GM19324 (cell line): ENCODE data around the gene RBM47.
"Not testable (repeated sequence)": the region's sequence is repeated elsewhere in the genome, so short reads cannot be mapped to it uniquely, and the experiment has no call there.

Experiments
- ATAC-seq: cut with Tn5 transposase; IDR thresholded peaks from one replicate; pipeline ENCODE4 v1.9.1; 2021; ENCODE audit warnings: mild to moderate bottlenecking, moderate library complexity; ENCODE audit not compliant: unreplicated experiment, low FRiP score

The RBM47 gene

DNA sequence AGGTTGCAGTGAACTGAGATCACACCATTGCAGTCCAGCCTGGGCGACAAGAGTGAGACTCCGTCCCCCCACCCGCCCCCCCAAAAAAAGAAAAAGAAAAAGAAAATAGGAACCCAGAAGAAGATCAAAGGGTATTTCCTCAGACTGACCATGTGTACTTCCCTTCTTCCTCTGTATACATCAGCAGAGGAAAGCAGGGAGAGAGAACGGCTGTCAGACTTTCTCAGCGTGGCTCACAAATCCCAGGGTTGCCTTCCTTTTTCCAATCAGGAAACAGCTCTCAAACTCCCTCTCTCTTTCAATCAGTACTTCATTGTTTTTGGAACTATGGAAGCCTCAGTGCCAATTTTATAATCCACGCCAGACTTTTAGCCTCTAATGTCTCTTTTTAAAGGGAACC lies 235.4 kb downstream of the RBM47 start:
- ATAC-seq: no peak

- ATAC-seq: not testable (repeated sequence)
Measured at GRCh38 chr4:40392241-40392640, 237.4 kb downstream of the RBM47 start.

GRCh38 chr4:40389986-40390385 lies 239.7 kb downstream of the RBM47 start:
- ATAC-seq: no peak

DNA sequence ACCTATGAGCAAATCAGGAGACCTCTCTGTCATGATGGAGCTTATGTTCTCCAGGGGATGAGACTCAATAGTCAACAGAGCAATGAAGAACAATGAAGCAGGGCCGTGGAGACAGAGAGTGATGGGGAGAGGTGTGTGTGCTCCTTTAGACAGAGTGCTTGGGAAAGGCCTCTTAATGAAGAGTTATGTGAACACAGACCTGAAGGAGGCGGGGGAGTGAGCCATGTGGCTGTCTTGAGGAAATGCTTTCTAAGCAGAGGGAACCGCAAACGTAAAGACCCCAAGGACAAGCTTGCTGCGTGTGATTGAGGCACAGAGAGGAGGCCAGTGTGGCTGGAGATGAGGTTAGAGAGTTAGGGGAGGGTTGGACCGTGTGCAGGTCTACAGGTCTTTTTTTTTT lies 241.4 kb downstream of the RBM47 start:
- no peak for ATAC-seq

DNA sequence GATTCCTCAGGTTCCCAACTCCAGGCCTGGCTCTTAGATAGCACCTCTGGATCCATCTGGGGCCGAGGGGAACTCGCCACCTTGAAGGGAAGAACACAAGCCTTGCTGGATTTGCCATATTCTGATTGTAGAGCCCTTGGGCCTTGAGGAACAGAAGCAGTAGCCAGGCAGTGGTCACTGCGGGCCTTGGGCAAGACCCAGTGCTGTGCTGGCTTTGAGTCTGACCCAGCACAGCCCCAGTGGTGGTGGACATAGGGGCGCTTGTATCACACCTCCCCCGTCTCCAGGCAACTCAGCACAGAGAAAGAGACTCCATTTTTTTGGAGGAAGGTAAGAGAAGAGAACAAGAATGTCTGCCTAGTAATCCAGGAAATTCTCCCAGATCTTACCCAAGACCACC lies 249.0 kb downstream of the RBM47 start:
- ATAC-seq: no peak

- ATAC-seq: no peak
Measured at GRCh38 chr4:40379248-40379647, 250.4 kb downstream of the RBM47 start.

DNA sequence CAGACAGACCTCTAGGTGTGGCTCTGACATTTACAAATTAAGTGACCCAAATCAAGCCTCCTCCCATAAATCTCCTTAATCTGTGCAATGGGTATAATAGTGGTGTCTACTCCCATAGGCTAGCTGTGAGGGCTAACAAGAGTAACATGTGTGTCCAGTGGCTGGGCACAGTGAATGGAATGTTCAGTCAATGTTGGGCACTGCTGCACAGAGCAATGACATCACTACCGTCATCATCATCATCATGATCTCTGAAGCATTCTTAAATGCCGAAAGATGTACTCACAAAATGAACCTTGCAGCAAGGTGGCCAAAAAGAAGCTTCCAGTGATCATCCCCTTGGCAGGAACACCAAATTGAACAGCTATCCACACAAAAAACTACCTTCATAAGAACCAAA lies 251.0 kb downstream of the RBM47 start:
- no peak for ATAC-seq

- ATAC-seq: no peak
Measured at GRCh38 chr4:40377512-40378365, 251.9 kb downstream of the RBM47 start.

- ATAC-seq: no peak
Measured at GRCh38 chr4:40375620-40376019, 254.0 kb downstream of the RBM47 start.

GRCh38 chr4:40375095-40375494 lies 254.6 kb downstream of the RBM47 start:
- ATAC-seq: no peak

- no peak for ATAC-seq
Measured at GRCh38 chr4:40373636-40374035, 256.0 kb downstream of the RBM47 start.
